NCI-H187 (cell line): ENCODE data around the gene CYLD.
A peak's percentile ranks its signal among the peaks of the same experiment; 100 is the strongest.

Experiments
- DNase-seq, 2 experiments: peaks; one replicate each; lab custom pipeline; 2025; lab: John Stamatoyannopoulos, UW

The CYLD gene

DNA sequence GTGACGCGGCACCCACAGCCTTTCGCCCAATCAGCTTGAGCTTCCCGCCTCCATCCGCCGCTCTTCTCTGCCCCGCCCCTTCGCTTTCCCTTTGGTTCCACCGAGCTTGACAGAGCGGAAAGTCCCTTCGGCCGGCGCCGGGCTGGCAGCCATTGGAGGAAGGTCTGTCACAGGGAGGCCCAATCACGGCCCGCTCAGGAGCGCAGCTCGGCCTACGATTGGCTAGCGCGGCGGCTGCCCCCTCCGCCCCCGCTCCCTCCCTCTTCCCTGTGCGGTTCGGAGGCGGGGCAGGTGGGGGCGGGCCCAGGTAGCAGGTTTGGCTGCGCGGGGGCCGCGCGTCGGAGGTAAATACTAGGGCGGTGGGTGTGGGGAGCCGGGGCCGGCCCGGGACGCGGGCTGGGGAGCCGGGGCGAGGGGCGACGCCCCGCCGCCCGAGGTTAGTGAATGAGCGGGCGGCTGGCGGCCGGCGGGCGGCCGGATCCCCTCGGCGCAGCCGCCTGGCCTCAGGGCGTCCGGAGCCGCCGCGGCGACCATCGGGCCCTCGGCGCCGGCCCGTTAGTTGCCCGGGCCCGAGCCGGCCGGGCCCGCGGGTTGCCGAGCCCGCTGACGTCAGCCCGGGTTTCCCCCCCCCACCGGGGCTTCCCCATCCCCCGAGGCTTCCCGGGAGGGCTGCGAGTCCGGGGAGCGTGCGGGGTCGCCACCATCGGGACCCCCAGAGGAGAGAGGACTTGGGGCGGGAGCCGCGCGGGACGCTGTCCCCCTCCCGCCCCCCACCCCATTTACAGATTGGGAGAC lies at the start of gene CYLD:
Gene CYLD, plus strand, starts transcription at position 306 of the 795 bp plus-strand sequence. CDS start 7,613 bp downstream, outside the sequence.
- DNase-seq: peak; percentile 87 to 94

DNA sequence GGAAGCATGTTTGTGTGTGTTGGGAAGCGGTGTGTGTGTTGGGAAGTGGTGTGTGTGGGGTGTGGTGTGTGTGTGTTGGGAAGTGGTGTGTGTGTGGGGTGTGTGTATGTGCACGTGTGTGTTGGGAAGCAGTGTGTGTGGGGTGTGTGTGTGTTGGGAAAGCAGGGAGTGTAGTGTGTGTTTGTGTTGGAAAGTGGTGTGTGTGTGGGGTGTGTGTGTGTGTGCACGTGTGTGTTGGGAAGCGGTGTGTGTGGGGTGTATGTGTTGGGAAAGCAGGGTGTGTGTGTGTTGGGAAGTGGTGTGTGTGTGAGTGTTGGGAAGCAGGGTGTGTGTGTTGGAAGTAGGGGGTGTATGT lies 49.3 kb upstream of the CYLD start:
- no peak for DNase-seq

DNA sequence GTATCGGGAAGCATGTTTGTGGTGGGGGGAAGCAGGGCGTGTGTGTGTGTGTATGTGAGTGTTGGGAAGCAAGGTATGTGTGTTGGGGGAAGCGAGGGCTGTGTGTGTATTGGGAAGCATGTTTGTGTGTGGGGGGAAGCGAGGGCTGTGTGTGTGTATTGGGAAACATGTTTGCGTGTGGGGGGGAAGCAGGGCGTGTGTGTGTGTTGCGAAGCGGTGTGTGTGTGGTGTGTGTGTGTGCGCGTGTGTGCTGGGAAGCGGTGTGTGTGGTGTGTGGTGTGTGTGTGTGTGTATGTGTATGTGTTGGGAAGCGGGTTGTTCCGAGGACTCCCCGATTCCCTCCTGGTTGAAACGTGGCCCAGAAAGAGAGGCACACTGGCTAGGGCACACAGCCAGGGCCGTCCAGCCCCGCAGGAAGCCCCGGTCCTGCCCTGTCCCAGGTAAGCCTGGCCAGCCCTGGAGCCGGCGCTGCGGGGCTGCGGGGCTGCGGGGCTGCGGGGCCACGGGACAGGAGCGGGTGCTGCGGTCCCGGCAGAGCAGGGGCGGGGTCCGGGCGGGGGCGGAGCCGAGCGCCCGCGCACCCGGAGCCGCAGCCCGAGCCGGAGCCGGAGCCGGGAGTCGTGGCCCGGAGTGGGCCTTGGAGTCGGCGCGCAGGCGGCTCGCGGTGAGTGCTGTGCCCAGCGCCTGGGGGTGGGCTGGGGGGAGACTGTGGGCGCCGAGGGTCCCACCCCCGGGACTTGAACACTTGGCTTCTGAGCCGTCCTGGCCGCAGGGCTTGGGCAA lies 48.7 kb upstream of the CYLD start, which contains the start of gene NOD2:
Gene NOD2, plus strand, starts transcription at position 608 of the 783 bp plus-strand sequence. CDS start 5,890 bp downstream, outside the sequence.
- no peak for DNase-seq

DNA sequence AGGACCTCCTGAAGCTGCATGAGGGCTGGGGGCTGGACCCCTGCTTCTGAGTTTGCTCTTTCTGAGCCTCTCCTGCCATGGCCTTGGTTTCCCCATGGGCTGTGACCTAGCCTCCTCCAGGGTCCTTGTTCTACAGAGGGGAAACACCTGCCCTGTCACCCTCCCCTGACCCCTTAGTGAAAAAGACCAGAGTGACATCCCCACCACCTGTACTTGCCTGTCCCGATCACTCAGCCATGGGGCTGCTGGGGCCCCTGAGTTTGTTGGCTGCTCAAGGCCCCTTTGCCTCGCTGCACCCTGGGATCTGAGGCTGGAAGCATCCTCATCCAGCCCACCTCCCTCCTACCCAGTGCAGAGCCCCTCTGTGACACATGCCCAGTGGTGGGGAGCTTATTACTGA lies 47.7 kb upstream of the CYLD start:
- DNase-seq: no peak

DNA sequence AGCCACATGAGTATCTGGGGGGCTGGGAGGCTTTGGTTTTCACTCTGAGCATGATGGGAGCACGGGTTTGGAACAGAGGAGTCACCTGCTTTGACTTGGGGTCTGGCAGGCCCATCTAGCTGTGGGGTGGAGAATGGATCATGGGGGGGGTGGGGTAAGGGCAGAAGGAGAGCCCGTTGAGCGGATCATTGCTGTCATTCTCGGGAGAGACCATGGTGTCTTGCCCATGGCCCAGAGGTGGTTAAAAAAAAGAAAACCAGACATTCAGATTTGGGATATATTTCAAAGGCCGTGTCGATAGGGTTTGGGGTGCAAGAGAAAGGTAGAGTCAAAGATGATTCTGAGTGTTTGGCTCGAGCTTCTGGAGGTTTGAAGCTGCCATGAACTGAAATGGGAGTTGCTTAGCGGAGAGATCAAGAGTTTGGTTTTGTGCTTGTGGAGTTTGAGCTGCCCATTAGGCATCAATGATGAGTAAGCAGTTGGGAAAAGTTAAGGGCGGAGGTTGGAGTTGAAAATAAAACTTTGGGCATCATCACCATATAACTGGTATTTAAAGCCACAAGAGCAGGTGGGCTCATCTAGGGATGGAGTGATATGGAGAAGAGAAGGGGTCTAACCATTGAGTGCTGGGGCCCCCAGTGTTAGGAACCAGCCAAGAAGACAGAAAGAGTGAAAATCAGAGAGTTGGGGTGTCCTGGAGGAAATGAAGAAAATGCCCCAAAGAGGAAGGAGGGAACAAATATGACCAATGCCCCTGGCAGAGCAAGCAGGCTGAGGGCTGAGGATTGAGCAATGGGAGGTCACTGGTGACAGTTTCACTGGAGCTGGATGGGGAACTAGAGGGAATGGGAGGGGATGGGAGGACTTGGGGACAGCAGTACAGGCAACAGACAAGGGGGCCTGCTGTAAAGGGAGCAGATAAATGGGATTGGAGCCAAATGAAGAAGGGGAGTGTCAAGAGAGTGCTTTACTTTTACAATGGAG lies 46.6 kb upstream of the CYLD start:
- DNase-seq: no peak

DNA sequence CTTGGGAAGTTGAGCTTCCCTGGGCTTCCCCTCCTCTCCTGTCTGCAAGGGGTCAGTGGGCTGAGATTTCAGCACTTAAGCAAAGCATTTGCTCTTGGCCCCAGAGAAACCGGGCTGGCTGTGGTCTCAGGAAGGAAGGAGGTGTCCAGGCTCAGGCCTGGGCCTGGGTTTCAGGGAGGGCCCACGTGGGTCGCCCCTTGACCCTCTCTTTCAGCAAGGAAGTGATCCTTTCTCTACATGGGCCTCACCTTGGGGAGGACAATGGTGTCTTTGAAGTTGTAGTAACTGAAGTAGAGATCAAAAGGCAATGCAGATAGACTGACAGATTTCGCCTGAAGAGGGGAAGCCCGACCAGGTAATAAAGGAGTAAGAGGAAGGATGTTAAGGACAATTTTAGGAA lies 45.8 kb upstream of the CYLD start:
- no peak for DNase-seq

DNA sequence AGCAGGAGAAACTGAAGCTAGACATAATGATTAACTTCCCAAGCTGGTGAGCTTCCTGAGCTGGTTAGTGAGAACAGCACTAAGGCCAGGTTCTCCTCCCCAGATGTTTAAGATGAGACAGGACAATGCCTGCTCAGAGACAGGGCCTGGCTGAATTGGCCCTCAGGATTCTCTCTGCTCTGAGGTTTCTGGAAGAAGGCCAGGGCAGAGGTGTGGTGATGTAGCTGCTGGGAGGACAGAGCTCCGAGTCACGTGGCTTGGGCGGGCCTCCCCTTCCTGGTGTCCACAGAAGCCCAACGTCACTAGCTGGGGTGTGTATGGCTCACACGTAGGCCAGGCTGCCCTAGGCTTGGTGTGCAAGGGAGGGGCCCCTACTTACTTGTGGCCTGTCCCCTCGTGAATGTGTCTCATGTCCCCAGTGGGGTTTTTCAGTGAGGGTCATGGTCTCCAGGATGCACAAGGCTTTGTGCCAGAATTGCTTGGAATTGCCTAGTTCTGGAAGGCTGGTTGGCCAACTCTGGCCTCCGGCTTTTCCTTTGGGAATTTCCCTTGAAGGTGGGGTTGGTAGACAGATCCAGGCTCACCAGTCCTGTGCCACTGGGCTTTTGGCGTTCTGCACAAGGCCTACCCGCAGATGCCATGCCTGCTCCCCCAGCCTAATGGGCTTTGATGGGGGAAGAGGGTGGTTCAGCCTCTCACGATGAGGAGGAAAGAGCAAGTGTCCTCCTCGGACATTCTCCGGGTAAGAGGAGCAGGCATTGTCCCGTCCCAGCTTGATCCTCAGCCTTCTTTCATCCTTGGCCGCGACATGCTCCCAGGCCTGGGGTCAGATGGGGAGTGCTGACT lies 45.1 kb upstream of the CYLD start:
- DNase-seq: no peak

DNA sequence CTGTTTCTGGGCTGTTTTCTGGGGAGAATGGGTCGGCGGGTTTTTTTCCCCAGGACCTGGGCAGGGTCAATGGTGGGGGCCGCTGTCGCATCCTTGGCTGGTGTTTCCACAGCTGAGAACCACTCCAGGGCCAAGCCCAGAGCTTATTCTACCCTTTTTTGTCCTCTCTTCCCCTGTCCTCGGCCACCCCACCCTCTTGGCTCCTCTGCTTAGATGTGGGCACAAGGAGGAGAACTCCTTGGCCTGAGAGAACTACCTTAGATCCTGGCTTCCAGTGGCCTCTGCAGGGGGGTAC lies 44.5 kb upstream of the CYLD start:
- no peak for DNase-seq

DNA sequence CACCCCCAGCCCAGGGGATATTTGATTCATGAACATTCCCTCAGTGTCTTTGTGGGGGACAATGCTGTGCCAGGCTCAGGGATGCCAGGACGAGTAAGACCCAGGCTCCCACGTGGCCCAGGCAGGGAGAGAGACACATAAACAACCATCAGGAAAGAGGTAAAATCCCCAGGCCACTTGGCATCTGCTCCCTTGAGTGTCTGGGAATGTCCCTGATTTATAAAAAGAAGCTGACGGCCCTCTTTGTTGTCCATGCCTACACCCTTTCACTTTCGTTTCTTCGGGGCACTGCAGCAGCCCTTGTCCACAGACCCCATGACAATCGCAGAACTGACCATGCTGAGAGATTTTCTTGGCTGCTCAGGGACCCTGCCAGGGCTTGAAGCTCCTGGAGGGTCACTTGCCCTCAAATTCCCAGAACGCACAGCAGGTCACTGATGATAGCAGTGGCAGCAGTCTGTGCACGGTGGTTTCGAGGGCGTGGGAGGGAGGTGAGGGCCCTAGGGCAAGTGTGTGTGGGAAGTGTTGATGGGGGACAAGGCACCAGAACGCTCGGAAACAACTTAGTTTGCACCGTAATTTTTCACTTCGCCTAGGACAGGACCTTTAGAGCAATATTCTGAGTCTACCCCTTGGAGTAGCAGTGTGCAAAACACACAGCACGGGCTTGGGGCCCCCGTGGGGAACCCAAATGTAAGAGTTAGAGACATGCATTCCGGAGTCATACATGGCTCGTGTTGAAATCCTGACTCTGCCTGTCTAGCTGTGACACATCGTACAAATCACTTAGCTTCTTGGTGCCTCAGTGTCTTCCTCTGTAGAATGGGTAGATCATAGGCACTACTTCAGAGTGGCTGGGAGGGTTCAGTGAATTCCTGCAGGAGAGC lies 43.8 kb upstream of the CYLD start:
- no peak for DNase-seq

DNA sequence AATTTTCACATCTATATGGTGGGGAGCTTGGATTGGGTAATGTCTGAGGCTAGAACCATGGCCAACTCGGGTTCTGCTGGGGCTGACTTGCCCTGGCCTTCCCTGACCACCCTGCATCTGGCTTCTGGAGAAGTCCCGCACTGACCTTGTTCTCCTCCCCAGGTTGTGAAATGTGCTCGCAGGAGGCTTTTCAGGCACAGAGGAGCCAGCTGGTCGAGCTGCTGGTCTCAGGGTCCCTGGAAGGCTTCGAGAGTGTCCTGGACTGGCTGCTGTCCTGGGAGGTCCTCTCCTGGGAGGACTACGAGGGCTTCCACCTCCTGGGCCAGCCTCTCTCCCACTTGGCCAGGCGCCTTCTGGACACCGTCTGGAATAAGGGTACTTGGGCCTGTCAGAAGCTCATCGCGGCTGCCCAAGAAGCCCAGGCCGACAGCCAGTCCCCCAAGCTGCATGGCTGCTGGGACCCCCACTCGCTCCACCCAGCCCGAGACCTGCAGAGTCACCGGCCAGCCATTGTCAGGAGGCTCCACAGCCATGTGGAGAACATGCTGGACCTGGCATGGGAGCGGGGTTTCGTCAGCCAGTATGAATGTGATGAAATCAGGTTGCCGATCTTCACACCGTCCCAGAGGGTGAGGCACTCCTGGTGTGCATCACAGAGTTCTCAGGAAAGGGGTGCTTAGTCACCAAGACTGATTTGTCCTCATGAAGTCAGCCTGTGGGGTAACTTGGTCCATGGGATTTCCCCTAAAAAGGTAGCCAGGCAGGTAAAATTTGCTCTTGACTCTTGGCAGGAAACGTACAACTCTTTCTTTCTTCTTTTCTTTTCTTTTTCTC lies 42.3 kb upstream of the CYLD start:
- DNase-seq: no peak

DNA sequence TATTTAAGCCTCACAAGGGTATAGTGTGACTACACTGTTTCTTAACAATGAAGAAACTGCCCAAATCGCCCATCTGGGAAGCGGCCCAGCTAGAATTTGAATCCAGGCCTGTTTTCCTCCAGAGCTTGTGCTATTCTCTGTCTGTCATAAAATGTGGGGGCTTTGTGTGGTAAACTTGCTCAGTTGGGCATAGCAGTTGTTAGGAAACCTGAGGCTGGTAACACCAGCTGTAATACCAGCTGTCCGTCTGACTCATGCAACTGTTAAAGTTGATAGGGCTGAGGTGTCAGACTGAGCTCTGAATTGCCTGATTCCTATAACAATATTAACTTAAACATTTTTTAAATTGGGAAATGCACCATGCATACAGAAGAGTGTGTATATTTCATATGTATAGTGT lies 39.2 kb upstream of the CYLD start:
- no peak for DNase-seq

DNA sequence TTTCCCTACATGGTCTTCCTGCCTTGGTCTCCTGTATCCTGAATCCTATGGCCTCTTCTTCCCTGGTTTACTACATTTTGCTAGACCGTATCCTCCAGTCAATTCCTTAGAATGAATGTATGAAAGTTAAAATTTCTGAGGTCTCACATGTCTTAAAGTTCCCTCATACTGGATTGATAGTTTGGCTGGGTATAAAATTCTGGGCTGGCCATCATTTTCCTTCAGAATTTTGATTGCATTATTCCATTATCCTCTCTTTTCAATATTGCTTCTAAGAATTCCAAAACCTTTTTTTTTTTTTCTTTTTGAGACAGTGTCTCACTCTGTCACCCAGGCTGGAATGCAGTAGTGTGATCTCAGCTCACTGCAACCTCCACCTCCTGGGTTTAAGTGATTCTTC lies 37.6 kb upstream of the CYLD start:
- DNase-seq: no peak

DNA sequence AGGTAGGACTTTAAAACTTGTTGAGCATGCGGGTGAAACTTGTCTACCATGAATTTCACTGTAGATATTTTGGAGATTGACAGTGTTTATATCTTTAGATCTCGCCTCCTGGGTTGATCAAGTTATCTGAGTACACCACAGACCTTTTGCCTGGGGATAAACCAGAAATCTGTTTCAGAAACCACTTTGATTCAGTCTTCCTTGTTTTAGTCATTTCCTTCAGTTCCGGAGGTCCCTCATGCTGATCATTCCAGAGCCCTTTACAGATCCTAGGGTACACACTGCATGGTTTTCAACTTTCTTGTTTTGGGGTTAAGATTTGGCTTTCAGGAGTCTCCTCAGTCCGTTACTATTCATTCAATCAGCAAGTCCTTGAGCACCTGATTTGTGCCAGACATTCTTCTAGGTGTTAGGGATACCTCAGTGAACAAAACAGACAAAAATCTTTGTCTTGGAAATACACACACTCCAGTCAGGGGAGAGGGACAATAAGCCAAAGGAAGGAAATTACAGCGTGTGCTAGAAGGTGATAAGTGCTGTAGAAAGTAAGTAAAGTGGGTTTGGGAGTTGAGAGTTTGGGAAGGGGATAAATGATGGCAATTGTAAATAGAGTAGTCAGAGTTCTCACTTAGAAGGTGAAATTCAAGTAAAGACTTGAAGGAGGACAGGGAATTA lies 36.3 kb upstream of the CYLD start:
- no peak for DNase-seq

DNA sequence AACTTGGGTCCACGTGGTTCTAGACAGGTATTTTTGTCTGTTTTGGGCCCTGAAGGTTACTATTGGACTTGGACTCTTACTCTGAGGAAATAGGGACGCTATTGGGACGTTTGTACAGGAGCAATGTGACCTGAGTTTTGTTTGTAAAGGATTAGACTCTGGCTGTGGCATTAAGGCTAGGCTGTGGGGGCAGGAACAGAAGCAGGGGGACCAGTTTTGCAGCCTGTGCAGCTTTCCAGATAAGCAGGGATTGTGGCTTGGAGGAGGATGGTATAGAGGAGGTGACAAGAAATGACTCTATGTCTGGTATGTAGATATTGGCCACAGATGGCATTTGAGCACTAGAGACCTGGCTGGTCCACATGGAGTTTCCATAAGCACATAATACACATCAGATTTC lies 35.6 kb upstream of the CYLD start:
- no peak for DNase-seq

DNA sequence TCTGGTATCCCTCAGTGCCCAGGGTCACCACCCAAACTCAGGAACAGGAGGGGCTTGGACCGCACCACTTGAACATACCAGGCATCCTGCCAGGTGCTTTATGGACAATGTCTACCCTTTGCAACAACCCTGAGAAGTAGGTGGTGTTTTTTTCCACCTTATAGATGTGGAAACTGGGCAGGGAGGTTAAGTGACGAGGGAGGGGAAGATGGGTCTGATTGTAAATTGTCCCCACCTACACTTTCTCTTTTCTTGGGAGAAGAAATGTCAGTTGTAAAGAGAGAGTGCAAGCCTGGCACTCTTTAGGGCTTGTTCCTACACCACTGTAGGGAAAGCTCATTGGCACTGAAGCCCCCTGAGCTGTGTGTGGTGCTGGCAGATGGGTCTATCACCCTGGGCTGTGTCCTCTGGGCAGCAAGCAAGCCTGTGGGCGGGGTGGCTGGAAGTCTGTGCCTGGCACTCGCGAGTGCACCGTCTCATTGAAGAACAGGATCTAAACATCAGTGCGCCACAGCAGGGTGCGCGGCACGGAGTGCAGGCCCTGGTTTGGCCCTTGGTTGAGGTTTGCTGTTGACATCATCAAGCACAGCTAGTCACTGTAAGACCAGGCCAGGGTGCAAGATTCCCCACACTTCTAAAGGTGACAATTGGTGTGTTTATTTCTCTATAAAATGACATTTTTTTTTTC lies 33.4 kb upstream of the CYLD start:
- DNase-seq: no peak

DNA sequence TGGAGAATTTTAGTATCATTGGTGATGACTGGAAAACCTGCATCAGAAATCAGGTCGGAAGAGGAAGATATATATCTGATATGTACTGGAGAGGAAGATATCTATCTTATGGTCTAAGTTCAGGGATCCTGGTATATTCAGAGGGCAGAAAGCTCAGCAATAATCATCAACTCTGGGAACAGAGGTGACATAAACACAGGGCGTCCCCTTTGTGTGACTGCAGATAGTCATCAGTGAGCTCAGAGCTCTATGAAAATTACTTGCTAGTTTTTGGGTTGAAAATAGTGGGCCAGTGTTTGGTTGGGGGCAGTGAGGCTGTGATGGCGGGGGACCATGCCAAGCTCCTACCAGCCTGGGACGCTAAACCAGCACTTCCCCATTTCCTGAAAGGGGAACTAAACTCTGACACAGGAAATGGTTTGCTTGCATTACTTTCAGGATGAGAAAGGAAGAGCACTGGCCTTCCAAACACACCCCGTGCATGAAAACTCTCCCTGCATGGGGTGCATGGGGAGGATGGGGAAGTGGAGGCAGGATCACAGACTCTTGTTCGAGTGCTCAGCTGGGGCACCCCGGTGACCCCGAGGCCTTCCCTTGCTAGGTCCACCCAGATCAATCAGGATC lies 32.7 kb upstream of the CYLD start:
- DNase-seq: no peak

DNA sequence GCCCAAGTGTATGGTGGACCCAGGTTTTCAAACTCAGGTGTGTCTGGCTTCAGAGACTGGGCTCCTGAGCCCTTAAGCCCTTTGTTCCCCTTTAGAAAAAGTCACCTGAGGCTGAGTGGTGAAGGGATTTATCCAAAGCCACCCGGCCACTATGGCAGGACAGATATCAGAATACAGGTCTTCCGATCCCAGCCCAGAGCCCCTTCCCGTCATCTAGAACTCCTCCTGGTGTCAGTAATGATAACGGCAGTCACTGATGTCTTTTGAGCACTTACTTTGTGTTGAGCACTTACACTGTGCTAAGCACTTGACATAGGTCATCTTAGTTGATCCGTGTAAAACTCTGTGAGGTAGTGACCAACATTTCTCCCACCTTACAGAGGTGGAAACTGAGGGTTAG lies 31.9 kb upstream of the CYLD start:
- DNase-seq: no peak

DNA sequence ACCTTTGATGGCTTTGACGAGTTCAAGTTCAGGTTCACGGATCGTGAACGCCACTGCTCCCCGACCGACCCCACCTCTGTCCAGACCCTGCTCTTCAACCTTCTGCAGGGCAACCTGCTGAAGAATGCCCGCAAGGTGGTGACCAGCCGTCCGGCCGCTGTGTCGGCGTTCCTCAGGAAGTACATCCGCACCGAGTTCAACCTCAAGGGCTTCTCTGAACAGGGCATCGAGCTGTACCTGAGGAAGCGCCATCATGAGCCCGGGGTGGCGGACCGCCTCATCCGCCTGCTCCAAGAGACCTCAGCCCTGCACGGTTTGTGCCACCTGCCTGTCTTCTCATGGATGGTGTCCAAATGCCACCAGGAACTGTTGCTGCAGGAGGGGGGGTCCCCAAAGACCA lies 30.8 kb upstream of the CYLD start:
- DNase-seq: no peak
